Liver (tissue), 9 donors: Measurements from ENCODE around the gene SHC3. TPM values are rescaled to one million over a fixed set of nuclear protein-coding genes. Genes with fewer than 3 reads are reported as not detected.

Experiments
- DNase-seq: peaks from one replicate; pipeline ENCODE4 v3.0.0-alpha.2; 2017; ENCODE audit warnings: low spot score
- H3K27ac ChIP-seq, 2 donors: one replicate each; pipeline ENCODE4 v1.7.0; 2013; ENCODE audit warnings: inconsistent platforms in 2 of 2, low read length in 2 of 2, control low read depth in 1 of 2, low read depth in 1 of 2, mild to moderate bottlenecking in 1 of 2
- H3K27me3 ChIP-seq, 4 donors: one replicate each; pipeline versions ENCODE4 v1.6.1 to v1.7.0; 2013; ENCODE audit warnings: low read length in 3 of 4, inconsistent platforms in 1 of 4, mild to moderate bottlenecking in 1 of 4, moderate library complexity in 1 of 4; ENCODE audit not compliant: control insufficient read depth in 4 of 4, insufficient read depth in 4 of 4
- H3K36me3 ChIP-seq, 4 donors: one replicate each; pipeline versions ENCODE4 v1.6.1 to v1.7.0; 2013; ENCODE audit warnings: low read length in 3 of 4, mild to moderate bottlenecking in 3 of 4, low read depth in 1 of 4, moderate library complexity in 1 of 4; ENCODE audit not compliant: control insufficient read depth in 4 of 4, insufficient read depth in 3 of 4
- H3K4me1 ChIP-seq, 4 donors: one replicate each; pipeline versions ENCODE4 v1.6.1 to v1.7.0; 2013; ENCODE audit warnings: low read length in 3 of 4, mild to moderate bottlenecking in 3 of 4, moderate library complexity in 1 of 4; ENCODE audit not compliant: control insufficient read depth in 4 of 4, insufficient read depth in 4 of 4
- H3K4me3 ChIP-seq, 3 donors: one replicate each; pipeline versions ENCODE4 v1.6.1 to v1.7.0; 2013; ENCODE audit warnings: low read length in 3 of 3, control low read depth in 1 of 3, low read depth in 1 of 3, mild to moderate bottlenecking in 1 of 3
- H3K9ac ChIP-seq, 2 donors: one replicate each; pipeline ENCODE4 v1.7.0; 2013; ENCODE audit warnings: low read length in 2 of 2, mild to moderate bottlenecking in 2 of 2, moderate library complexity in 2 of 2, control low read depth in 1 of 2, low read depth in 1 of 2
- H3K9me3 ChIP-seq, 4 donors: one replicate each; pipeline versions ENCODE4 v1.6.1 to v1.7.0; 2013; ENCODE audit warnings: low read length in 3 of 4; ENCODE audit not compliant: control insufficient read depth in 4 of 4
- ATF3 ChIP-seq: IDR thresholded peaks from 2 replicates; pipeline ENCODE4 v1.6.1; 2016; ENCODE audit warnings: antibody characterized with exemption
- EGR1 ChIP-seq, 2 donors: IDR thresholded peaks; 2 replicates each; pipeline ENCODE4 v1.6.1; 2016 to 2018; ENCODE audit warnings: antibody characterized with exemption in 2 of 2, low read depth in 2 of 2
- FOXA1 ChIP-seq: IDR thresholded peaks from 2 replicates; pipeline ENCODE4 v1.6.1; 2016; ENCODE audit warnings: antibody characterized with exemption
- GABPA ChIP-seq, 2 donors: IDR thresholded peaks in 1 of 2; conservative IDR thresholded peaks in 1 of 2; 2 replicates each; pipeline ENCODE4 v1.6.1; 2016; ENCODE audit warnings: antibody characterized with exemption in 2 of 2, mild to moderate bottlenecking in 1 of 2, moderate library complexity in 1 of 2
- HNF4G ChIP-seq: IDR thresholded peaks from 2 replicates; pipeline ENCODE4 v1.6.1; 2016; ENCODE audit warnings: antibody characterized with exemption
- JUND ChIP-seq, 2 donors: IDR thresholded peaks; 2 replicates each; pipeline ENCODE4 v1.6.1; 2016; ENCODE audit warnings: antibody characterized with exemption in 2 of 2
- NR2F2 ChIP-seq: IDR thresholded peaks from 2 replicates; pipeline ENCODE4 v1.6.1; 2016; ENCODE audit warnings: antibody characterized with exemption
- RXRA ChIP-seq, 2 donors: IDR thresholded peaks; 2 replicates each; pipeline ENCODE4 v1.6.1; 2017 to 2018; ENCODE audit warnings: antibody characterized with exemption in 2 of 2, mild to moderate bottlenecking in 1 of 2
- SP1 ChIP-seq: IDR thresholded peaks from 2 replicates; pipeline ENCODE4 v1.6.1; 2018; ENCODE audit warnings: antibody characterized with exemption, mild to moderate bottlenecking
- TAF1 ChIP-seq: conservative IDR thresholded peaks from 2 replicates; pipeline ENCODE4 v1.6.1; 2016; ENCODE audit warnings: antibody characterized with exemption, mild to moderate bottlenecking
- YY1 ChIP-seq: IDR thresholded peaks from 2 replicates; pipeline ENCODE4 v1.6.1; 2016; ENCODE audit warnings: antibody characterized with exemption, mild to moderate bottlenecking
- whole genome bisulfite sequencing: extraction: QIAGEN DNeasy Blood & Tissue Kit; methylation state at CpG from one replicate; pipeline ENCODE4 v1.1.7; 2013; 5-methylcytosine and 5-hydroxymethylcytosine counted together
- polyA plus RNA-seq, 2 donors: library from polyadenylated mRNA; stranded (reverse) in 1 of 2; unstranded in 1 of 2; fragments of 200-250 nt in 1 of 2; fragments of >200 nt in 1 of 2; fragmentation: Nextera tagmentation in 1 of 2; extraction: Ambion mirVana in 1 of 2; gene quantifications; one replicate each; pipeline versions ENCODE4 v1.2.1 to v1.2.3, GENCODE V29; 2013 to 2015
- total RNA-seq, 2 donors: library from RNA; depleted of rRNA; stranded (reverse); fragments of >200 nt; gene quantifications; one replicate each; pipeline ENCODE4 v1.2.3, GENCODE V29; 2014
- TF ChIP-seq, protein P1 (sequence below): IDR thresholded peaks from 2 replicates; pipeline ENCODE4 v1.6.1; 2016; ENCODE audit warnings: antibody characterized with exemption
- TF ChIP-seq, protein P2 (sequence below): fragments of 150-350 bp; IDR thresholded peaks from 2 replicates; pipeline ENCODE4 v1.5.1; 2017; ENCODE audit warnings: improper control_type of control experiment, low read depth, low read length; ENCODE audit not compliant: missing input control
- TF ChIP-seq, protein P3 (sequence below): IDR thresholded peaks from 2 replicates; pipeline ENCODE4 v1.6.1; 2016; ENCODE audit warnings: antibody characterized with exemption, mild to moderate bottlenecking
- donor health status: healthy.
- donor health status: healthy.
- donor health status: healthy.
- donor health status: healthy.
- donor health status: healthy.

SHC3 gene
- total and polyA plus RNA-seq, 4 donors: 0.03 to 0.08 (median 0.04) TPM

DNA sequence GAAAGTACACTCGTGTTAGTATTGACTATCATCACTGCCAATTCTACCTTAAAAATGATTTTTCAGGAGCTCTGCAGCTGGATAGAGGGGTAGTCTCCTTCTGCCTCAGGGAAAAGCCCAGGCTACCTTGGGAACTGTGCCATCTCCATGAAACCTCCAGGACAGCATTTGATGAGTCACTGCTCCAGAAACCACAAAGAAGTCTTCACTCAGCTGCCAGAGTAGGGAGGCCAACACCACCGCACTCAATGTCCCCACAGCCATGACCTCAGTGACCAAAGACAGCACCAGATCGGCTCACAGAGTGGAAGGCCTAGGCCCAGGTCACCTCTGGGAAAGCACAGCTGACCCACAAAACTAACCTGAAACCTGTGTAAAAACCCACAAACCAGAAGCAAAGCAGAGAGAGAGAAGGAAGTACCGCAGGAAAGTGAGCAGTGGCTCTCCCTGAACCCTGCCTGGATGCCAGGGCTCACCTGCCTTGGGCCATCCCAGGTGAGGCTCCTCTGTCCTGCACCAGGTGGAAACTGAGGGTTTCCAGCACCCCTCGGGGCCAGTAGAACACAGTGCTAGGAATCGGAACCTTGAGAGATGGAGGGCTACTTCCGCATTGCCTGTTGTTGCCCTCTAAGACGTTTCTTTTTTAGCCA lies 157.3 kb downstream of the SHC3 start:
- TF ChIP-seq NR2F2 (peak; percentile 38), EGR1 (IDR thresholded peaks at IDR 0.05; ENCODE audit: low read depth in 2 of 2) (no peak)
- WGBS: 80% methylated on average over 8 of the region's 8 CpGs

GRCh38 chr9:89020754-89021153 lies 157.9 kb downstream of the SHC3 start:
- no peak overlapping the region for H3K9ac ChIP-seq
- TF ChIP-seq, protein P1, sequence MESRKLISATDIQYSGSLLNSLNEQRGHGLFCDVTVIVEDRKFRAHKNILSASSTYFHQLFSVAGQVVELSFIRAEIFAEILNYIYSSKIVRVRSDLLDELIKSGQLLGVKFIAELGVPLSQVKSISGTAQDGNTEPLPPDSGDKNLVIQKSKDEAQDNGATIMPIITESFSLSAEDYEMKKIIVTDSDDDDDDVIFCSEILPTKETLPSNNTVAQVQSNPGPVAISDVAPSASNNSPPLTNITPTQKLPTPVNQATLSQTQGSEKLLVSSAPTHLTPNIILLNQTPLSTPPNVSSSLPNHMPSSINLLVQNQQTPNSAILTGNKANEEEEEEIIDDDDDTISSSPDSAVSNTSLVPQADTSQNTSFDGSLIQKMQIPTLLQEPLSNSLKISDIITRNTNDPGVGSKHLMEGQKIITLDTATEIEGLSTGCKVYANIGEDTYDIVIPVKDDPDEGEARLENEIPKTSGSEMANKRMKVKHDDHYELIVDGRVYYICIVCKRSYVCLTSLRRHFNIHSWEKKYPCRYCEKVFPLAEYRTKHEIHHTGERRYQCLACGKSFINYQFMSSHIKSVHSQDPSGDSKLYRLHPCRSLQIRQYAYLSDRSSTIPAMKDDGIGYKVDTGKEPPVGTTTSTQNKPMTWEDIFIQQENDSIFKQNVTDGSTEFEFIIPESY: no peak
- TF ChIP-seq, protein P2, sequence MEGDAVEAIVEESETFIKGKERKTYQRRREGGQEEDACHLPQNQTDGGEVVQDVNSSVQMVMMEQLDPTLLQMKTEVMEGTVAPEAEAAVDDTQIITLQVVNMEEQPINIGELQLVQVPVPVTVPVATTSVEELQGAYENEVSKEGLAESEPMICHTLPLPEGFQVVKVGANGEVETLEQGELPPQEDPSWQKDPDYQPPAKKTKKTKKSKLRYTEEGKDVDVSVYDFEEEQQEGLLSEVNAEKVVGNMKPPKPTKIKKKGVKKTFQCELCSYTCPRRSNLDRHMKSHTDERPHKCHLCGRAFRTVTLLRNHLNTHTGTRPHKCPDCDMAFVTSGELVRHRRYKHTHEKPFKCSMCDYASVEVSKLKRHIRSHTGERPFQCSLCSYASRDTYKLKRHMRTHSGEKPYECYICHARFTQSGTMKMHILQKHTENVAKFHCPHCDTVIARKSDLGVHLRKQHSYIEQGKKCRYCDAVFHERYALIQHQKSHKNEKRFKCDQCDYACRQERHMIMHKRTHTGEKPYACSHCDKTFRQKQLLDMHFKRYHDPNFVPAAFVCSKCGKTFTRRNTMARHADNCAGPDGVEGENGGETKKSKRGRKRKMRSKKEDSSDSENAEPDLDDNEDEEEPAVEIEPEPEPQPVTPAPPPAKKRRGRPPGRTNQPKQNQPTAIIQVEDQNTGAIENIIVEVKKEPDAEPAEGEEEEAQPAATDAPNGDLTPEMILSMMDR: no peak
- TF ChIP-seq ATF3 (no peak), GABPA (IDR thresholded peaks at IDR 0.05 in 1 of 2, conservative IDR thresholded peaks at IDR 0.05 in 1 of 2) (no peak), YY1 (no peak), HNF4G (no peak), RXRA (IDR thresholded peaks at IDR 0.05) (no peak), NR2F2 (no peak), SP1 (no peak), TAF1 (no peak), JUND (IDR thresholded peaks at IDR 0.05) (no peak), FOXA1 (no peak)
- TF ChIP-seq, protein P3, sequence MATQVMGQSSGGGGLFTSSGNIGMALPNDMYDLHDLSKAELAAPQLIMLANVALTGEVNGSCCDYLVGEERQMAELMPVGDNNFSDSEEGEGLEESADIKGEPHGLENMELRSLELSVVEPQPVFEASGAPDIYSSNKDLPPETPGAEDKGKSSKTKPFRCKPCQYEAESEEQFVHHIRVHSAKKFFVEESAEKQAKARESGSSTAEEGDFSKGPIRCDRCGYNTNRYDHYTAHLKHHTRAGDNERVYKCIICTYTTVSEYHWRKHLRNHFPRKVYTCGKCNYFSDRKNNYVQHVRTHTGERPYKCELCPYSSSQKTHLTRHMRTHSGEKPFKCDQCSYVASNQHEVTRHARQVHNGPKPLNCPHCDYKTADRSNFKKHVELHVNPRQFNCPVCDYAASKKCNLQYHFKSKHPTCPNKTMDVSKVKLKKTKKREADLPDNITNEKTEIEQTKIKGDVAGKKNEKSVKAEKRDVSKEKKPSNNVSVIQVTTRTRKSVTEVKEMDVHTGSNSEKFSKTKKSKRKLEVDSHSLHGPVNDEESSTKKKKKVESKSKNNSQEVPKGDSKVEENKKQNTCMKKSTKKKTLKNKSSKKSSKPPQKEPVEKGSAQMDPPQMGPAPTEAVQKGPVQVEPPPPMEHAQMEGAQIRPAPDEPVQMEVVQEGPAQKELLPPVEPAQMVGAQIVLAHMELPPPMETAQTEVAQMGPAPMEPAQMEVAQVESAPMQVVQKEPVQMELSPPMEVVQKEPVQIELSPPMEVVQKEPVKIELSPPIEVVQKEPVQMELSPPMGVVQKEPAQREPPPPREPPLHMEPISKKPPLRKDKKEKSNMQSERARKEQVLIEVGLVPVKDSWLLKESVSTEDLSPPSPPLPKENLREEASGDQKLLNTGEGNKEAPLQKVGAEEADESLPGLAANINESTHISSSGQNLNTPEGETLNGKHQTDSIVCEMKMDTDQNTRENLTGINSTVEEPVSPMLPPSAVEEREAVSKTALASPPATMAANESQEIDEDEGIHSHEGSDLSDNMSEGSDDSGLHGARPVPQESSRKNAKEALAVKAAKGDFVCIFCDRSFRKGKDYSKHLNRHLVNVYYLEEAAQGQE: no peak
- H3K27me3 ChIP-seq: no peaks in the 10 kb centered on the region
- H3K9me3 ChIP-seq: no peaks in the 10 kb centered on the region
- 97% methylated on average over 4 of the region's 4 CpGs for WGBS
- no peak overlapping the region for H3K4me3 ChIP-seq
- H3K4me1 ChIP-seq: no peaks in the 10 kb centered on the region
- H3K36me3 ChIP-seq: no peaks in the 10 kb centered on the region
- H3K27ac ChIP-seq: no peak overlapping the region
- no peak for DNase-seq

More for the DNA sequence above, 157.3 kb downstream of the SHC3 start:
- Histone ChIP-seq H3K9ac (no peak overlapping the region), H3K9me3 (no peaks in the 10 kb centered on the region), H3K4me3 (no peak overlapping the region), H3K27me3 (no peaks in the 10 kb centered on the region), H3K4me1 (no peaks in the 10 kb centered on the region), H3K27ac (peak overlapping the region in 1 of 2 donors; percentile 8), H3K36me3 (no peaks in the 10 kb centered on the region)
- no peak for DNase-seq
